Gastrocnemius medialis (tissue), 4 donors: ENCODE data around the gene ATL1.

Experiments
- CTCF ChIP-seq, 5 experiments: fragments of 450-650 bp in 3 of 5; fragments of 200-600 bp in 2 of 5; sonication (generic) in 2 of 5; IDR thresholded peaks in 4 of 5; conservative IDR thresholded peaks in 1 of 5; 1 replicate in 4 of 5; 2 replicates in 1 of 5; pipeline ENCODE4 v1.5.1; 2016 to 2019; ENCODE audit warnings: antibody characterized with exemption in 5 of 5, mild to moderate bottlenecking in 3 of 5, moderate library complexity in 3 of 5
- POLR2A ChIP-seq, 2 donors: fragments of 450-650 bp; IDR thresholded peaks; one replicate each; pipeline ENCODE4 v1.6.1; 2017; ENCODE audit warnings: antibody characterized with exemption in 2 of 2, mild to moderate bottlenecking in 2 of 2, moderate library complexity in 2 of 2

- TF ChIP-seq CTCF (IDR thresholded peaks at IDR 0.05 in 4 of 5, conservative IDR thresholded peaks at IDR 0.05 in 1 of 5) (no peak), POLR2A (IDR thresholded peaks at IDR 0.05) (no peak)
These were observed 115.7 kb downstream of the ATL1 start for GRCh38 chr14:50675597-50675996.
